ENCODE measurements around the gene CTDSPL.
"Not testable (repeated sequence)": the region's sequence is repeated elsewhere in the genome, so short reads cannot be mapped to it uniquely, and the experiment has no call there.

Gene CTDSPL

GRCh38 chr3:38019658-38020341 is 158.1 kb downstream of the CTDSPL start:
- DNase-seq (ENCODE audit: low spot score): no peak

DNA sequence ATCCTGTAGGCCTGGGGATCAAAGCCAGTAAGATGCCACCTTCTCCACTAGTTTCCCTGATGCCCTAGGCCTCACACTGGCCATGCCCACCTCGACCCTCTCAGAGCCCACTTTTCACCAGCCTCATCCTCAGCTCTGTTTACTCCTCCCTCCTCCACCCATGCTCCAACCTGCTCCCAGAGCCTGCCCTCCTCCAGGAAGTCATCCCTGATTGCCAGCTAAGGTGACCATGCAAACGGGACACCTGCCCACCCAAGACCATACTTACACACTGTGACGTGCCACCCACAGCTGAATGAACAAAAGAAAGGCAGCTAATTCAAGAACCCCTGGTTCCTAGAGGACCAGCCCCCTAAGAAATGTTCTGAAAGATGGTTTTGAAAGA is 158.7 kb downstream of the CTDSPL start:
- no peak for DNase-seq (ENCODE audit: low spot score)

DNA sequence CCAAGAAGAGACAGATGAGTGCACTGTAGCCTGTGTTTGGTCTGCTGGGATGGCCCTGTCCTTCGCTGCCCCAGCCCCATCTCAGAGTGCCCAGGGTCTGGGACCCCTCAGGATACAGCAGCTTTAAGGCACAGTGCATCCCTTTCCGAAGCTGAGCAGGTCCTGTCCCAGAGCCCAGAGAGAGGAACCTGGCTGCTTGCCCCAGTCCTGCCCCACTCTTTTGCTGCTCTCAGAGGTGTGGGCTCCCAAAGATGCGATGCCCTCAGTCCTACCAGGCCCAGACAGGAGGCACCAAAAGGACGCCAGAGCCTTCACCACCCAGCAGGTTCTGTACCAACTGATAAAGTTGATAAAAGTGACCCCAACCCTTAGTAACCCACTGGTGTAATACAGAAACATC is 159.5 kb downstream of the CTDSPL start:
- DNase-seq (ENCODE audit: low spot score): no peak

- DNase-seq (ENCODE audit: low spot score): no peak
These were observed 160.6 kb downstream of the CTDSPL start for GRCh38 chr3:38022301-38022700.

DNA sequence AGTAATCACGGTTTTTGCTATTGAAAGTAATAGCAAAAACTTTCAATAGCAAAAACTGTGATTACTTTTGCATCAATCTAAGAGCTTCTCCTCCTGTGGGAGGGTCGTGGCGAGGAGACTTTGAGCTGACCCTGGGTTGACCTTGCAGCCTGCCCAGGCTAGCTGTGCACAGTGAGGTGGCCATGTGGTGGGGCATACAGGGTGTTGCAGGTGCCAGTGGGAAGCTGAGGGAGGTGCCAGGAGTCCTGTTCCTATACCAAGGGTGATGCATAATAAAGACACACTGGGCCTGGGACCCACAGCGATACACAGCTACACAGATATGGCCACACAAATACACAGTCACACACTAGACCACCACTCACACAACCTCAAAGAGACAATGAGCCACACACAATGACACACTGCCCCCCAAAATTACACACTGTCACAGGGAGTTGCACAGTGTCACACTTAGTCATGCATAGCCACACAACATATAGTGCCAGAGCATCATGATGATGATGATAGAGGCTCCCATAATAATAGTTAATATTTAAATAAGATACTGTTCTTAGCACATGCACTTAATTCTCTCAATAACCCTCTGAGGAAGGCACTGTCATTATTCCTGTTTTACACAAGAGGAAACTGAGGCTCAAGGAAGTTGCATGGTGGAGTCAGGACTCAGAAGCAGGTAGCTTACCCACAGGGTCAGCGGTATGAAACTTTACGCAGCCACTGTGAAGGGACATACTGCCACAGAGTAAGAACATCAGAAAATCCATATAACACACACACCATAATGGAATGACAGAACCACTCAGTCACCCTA is 161.4 kb downstream of the CTDSPL start:
- no peak for DNase-seq (ENCODE audit: low spot score)

- no peak for DNase-seq (ENCODE audit: low spot score)
These were observed 165.2 kb downstream of the CTDSPL start for GRCh38 chr3:38026856-38027255.

DNA sequence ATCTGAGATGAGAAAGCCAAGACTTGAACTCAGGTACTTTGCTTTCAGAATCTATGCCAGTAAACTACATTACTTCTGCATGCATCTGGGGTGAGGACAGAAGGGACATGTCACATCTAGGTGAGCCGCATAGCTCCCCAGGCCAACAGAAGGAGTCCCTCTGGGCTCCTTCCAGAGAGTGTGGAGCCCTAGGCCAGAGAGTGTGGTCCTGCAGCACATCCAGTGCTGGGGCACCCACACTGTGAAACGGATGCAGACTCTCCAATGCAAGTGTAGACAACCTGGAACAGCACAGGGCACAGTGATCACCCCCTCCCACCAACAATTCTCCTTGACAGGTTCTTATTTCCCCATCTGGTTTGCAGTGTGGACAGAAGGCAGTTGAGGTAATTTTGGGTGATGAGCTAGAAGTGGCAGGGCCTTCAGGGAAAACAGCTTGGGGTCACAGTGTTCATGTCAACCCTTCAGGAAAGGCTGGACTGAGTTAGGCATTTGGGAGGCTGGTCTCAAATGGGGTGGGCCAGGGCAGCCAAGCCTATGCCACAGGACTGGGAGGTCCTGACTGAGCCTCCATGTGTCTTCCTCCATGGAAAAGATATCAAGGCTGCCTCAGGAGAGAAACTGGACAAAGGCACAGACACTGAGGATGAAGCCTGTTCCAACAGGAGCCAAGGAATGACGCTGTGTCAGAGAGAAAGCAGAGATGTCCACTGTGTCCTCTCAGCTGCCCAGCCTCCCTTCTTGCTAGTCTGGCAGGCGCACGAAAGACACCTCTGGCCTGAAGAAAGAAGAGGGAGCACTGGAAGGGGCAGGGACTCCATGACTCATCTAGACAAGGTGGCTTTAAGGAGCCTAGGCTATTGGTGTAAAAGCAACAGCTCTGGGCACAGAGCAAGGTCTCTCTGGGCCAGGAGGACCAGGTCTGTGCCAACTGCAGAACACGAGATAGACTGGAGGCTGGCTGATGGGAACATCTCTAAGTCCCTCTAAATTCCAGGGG is 166.1 kb downstream of the CTDSPL start:
- no peak for DNase-seq (ENCODE audit: low spot score)

- peak; percentile 51 for DNase-seq (ENCODE audit: low spot score)
These were observed 167.1 kb downstream of the CTDSPL start for GRCh38 chr3:38028621-38029361.

DNA sequence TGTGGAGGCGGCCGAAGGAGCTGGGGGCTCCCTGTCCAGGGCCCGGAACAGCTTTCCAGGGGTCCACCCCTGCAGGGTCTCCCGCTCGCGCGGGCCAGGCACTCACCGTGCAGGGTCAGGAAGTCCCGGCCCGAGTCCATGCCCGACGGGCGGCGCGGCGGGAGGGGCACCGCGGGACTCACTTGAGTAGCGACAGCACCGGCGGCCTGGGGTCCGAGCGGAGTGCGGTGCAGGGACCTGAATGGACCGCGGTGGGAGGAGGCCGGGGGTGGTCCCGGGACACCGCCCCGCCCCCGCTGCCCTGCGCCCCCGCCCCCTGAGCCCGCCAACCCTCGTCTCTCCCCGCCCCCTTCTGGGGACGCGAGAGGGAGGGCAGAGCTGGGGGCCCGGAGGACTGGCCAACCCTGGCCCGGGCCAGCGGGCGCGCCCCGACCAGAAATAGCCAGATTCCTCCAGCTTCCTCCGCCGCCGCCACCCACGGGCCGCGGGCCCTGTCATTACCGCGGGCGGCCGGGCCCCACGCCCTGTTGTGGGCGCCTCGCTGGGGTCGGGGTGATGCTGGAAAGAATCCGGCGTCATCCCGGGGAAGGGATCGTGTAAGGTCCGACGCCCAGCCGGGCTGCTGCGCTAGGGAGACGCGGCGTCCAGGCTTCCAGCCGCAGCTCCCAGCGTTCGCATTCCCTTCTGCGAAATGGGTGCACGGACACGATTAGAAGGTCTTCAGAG is 167.9 kb downstream of the CTDSPL start, which contains the start of gene PLCD1:
Gene PLCD1 (minus strand): TSS at position 243 of the 726 bp plus-strand sequence. CDS start 103 bp downstream, at position 140.
- DNase-seq (ENCODE audit: low spot score): peak; percentile 93

GRCh38 chr3:38030126-38031021 is 168.7 kb downstream of the CTDSPL start:
- no peak for DNase-seq (ENCODE audit: low spot score)

DNA sequence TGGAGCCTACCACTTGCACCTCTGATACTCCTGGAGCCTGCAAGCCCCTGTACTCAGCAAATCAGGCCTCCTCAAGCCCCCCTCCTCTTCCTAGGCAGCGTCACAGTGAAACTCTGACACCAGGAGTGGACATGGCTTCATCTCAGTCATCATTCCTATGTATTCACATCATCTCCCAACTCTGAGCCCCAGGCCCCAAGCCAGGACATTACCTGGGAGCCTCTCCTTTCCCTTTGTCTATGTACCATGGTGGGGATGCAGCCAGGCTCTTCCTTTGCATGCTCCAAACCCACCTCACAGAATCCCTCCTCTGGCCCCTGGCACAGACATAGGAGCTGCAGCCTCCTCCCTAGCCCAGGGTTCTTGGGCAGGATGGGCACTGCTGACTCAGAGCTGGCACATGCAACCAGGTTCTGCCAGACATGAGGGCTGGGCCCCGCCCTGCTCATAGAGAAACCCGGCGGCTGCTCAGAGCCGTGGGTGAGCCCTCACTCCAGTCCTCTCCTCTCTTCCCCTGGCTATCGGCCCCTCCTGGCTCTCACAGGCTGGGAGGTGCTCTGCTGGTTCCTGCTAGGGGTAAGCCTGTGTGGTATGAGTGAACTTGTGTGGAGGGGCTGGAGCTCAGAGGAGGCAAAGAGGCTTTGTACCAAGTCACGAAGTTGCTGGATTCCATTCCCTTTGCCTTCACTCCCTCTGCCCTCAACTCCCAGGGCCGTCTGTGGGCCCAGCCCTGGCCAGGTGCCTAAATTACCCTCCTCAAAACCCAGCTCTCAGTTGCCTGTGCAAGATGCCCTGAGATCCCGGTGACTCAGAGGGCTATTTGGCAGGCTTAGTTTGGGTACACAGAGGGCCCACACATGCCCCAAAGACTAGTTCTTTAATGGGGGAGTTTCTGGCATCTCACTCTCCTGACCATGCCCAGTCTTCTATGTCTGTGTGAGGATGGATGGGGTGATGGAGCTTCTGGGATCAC is 169.6 kb downstream of the CTDSPL start:
- peak; percentile 76 for DNase-seq (ENCODE audit: low spot score)

DNA sequence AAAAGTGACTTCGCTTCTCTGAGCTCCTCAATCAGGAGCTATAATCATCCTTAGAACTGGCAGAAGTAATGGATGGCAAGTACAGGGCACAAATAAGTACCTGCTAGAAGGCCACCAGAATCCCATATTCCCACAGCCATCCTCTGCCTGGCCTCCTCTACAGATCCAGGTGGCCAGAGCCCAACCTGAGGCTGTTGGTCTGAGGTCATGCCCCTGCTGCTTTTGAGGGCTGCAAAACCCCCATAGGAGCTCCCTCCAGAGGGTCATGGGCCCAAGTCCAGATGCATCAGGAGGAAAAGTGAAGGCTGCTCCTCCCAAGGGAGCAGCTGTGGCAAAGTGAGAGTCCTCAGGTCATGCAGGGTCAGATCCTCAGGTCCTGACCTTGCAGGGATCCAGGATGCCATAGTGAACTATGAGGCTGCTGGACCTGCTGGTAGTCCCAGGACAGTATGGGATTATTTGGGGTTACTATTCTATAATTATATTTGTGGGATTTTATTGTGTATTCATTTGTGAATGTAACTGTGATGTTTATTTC is 170.7 kb downstream of the CTDSPL start:
- no peak for DNase-seq (ENCODE audit: low spot score)

- DNase-seq (ENCODE audit: low spot score): not testable (repeated sequence)
These were observed 171.9 kb downstream of the CTDSPL start for GRCh38 chr3:38033586-38033985.
